Central memory CD8-positive, alpha-beta T cell (primary cell): ENCODE measurements around the gene DNAJB14.

ENCODE experiments used
- ATAC-seq: fragments of 150-1000 bp; cut with Tn5 transposase; replicated peaks from 2 replicates; pipeline ENCODE4 v1.10.0; 2022; ENCODE audit warnings: mild to moderate bottlenecking, moderate FRiP score, moderate number of reproducible peaks; ENCODE audit not compliant: poor library complexity, severe bottlenecking; ENCODE audit errors: extremely low read depth
- DNase-seq, 2 donors: peaks; one replicate each; pipeline ENCODE4 v3.0.0; 2021; ENCODE audit warnings: low spot score in 2 of 2
- H3K27ac Mint-ChIP-seq: one replicate; pipeline ENCODE4 v1.8.0; 2022; ENCODE audit warnings: low read depth, mild to moderate bottlenecking, moderate library complexity, mixed read lengths
- H3K27me3 Mint-ChIP-seq: one replicate; pipeline ENCODE4 v1.8.0; 2022; ENCODE audit warnings: mixed read lengths
- H3K36me3 Mint-ChIP-seq: one replicate; pipeline ENCODE4 v1.8.0; 2022; ENCODE audit warnings: mild to moderate bottlenecking, moderate library complexity, mixed read lengths; ENCODE audit not compliant: insufficient read depth
- H3K4me1 Mint-ChIP-seq: one replicate; pipeline ENCODE4 v1.8.0; 2022; ENCODE audit warnings: mixed read lengths
- H3K4me3 Mint-ChIP-seq: one replicate; pipeline ENCODE4 v1.8.0; 2022; ENCODE audit warnings: mild to moderate bottlenecking, moderate library complexity, mixed read lengths
- H3K9me3 Mint-ChIP-seq: one replicate; pipeline ENCODE4 v1.8.0; 2022; ENCODE audit warnings: mixed read lengths

DNAJB14 gene

DNA sequence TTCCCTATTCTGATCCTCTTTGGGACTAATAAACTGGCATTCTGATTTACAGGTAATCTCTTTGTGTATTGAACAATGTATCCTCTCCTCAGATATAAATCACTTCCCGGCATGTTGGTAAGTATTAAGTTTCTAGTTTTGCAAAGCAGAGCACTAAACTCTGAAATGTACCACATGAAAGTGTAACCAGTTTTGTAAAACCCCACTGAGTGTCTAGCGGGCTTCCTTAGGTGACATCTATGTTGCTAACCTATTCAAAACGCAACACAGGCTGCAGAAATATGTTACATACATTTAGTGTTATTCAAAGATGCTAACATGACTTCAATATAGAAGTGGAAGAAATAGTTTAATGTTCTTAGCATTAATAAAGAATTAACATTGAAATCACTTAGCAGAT, 25.2 kb downstream of the DNAJB14 start:
- H3K9me3 Mint-ChIP-seq: peaks cover 6% of the 10 kb centered on the region
- H3K36me3 Mint-ChIP-seq: peaks cover 24% of the 10 kb centered on the region
- H3K27me3 Mint-ChIP-seq: no peaks in the 10 kb centered on the region
- ATAC-seq (peak; percentile 71), DNase-seq (no peak)
- H3K4me1 Mint-ChIP-seq: peaks cover 24% of the 10 kb centered on the region
- H3K4me3 Mint-ChIP-seq: no peak overlapping the region
- peak overlapping the region; percentile 35 for H3K27ac Mint-ChIP-seq

DNA sequence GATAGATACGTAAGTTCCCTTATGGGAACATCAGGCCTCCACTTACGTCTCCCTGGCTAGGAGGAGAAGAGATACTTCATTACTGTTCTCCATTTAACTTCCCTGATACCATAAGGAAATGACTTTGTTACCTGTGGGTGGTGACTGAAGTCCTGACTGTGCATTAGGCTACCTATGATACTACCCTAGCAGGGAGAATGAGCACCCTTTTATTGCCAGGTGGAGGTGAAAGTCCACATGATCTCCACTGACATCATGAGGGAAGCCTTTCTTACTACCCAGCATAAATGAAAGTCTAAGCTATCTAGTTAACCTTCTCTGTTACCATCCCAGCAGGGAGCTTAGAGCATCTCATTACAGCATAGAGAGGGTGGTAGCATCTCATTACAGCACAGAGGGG, 27.8 kb downstream of the DNAJB14 start:
- Mint-ChIP-seq H3K27me3 (no peaks in the 10 kb centered on the region), H3K27ac (no peak overlapping the region), H3K9me3 (peaks cover 6% of the 10 kb centered on the region), H3K36me3 (peaks cover 33% of the 10 kb centered on the region), H3K4me1 (peaks cover 24% of the 10 kb centered on the region), H3K4me3 (no peak overlapping the region)
- DNase-seq (no peak), ATAC-seq (no peak)

DNA sequence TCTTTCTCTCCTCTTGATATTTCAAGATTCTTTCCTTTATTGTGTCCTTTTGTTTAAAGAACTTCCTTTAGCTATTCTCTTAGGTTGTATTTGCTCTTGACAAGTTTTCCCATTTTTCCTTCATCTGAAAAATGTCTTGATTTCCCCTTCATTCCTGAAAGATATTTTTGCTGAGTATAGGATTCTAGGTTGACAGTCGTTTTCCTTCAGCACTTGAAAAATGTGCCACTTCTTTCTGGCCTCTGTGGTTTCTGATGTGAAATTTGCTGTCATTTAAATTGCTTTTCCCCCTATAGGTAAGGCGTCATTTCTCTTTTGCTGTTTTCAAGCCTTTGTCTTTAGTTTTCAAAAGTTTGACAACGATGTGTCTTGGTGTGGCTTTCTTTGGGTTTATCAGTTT, 28.8 kb downstream of the DNAJB14 start:
- peaks cover 6% of the 10 kb centered on the region for H3K9me3 Mint-ChIP-seq
- no peak for ATAC-seq
- no peak overlapping the region for H3K4me3 Mint-ChIP-seq
- DNase-seq: no peak
- H3K4me1 Mint-ChIP-seq: peaks cover 28% of the 10 kb centered on the region
- H3K27ac Mint-ChIP-seq: peak overlapping the region; percentile 64
- H3K36me3 Mint-ChIP-seq: peaks cover 36% of the 10 kb centered on the region
- H3K27me3 Mint-ChIP-seq: no peaks in the 10 kb centered on the region

DNA sequence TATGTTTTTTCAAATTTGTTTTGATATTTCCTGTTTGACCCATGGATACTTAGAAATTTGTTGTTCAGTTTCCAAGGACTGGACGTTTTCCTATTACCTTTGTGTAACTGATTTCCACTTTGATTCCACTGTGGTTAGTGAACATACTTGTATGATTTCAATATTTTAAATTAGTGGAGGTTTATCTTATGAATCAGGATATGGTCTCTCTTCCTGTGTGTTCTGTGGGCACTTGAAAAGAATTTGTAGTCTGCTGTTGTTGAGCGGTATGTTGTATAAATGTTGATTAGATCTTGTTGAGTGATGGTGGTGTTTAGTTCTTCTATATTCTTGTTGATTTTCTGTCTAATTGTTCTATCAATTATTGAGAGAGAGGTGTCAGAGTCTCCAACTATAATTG, 31.0 kb downstream of the DNAJB14 start:
- Mint-ChIP-seq H3K9me3 (peaks cover 6% of the 10 kb centered on the region), H3K27ac (peak overlapping the region; percentile 32), H3K36me3 (peaks cover 36% of the 10 kb centered on the region), H3K4me1 (peaks cover 23% of the 10 kb centered on the region), H3K4me3 (no peak overlapping the region), H3K27me3 (no peaks in the 10 kb centered on the region)
- ATAC-seq (no peak), DNase-seq (no peak)

DNA sequence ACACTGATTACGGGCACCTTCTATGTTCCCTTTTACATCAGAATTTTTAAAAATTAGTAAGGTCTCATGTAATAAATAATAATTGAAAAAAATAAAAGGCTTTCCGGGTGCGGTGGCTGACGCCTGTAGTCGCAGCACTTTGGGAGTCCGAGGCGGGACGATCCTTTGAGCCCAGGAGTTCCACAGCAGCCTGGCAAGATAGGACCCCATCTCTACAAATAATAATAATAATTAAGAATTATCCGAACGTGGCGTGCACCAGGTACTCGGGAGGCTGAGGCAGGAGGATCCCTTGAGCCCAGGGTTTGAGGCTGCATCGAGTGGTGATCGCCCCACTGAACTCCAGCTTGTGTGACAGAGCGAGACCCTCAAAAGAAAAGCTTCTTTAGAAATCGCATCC, 51.4 kb downstream of the DNAJB14 start:
- no peaks in the 10 kb centered on the region for H3K27me3 Mint-ChIP-seq
- H3K9me3 Mint-ChIP-seq: no peaks in the 10 kb centered on the region
- DNase-seq (no peak), ATAC-seq (no peak)
- peak overlapping the region; percentile 98 for H3K4me3 Mint-ChIP-seq
- peaks cover 22% of the 10 kb centered on the region for H3K36me3 Mint-ChIP-seq
- peaks cover 39% of the 10 kb centered on the region for H3K4me1 Mint-ChIP-seq
- peak overlapping the region; percentile 95 for H3K27ac Mint-ChIP-seq

DNA sequence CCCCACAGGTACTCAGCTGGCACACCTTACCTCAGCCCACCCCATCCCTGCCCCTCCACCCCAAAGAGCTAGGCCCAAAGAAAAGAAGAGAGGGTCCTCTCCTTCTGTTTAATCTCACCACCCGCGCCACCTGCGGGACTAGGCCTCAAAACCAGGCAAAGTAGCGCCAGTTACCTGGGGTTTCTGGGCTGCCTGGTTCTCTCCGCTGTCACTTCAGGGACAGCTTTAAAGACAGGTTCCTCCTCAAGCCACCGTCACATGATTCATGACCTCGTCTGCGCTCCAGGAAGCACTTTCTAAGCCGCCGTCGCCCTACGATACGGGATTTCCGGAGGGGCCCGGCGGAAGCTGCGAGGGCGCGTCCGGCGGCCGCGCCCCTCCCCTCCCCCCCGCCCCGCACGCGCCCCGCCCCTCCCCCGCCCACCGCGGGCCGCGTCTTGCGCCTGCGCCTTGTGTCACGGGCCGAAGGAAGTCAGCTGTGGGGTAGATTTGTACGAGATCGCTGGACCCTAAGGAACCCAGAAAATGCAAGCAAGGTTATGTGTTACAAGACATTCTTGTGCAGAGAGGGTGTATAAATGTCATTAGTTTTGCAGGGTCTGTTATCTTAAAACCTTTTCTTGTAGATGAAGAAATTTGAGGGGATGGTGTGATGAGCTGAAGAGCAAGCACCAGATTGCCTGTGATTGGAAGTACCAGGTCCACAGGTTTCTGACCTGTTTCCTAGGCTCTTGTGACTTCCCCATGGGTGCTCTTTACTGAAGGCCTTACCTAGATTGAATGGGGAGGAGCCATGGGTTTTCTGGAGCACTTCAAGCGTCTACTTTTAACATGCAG, 52.0 kb downstream of the DNAJB14 start, which contains the start of gene LAMTOR3:
Gene LAMTOR3 (minus strand): TSS at position 267 of the 837 bp plus-strand sequence. CDS start 464 bp downstream, outside the sequence.
- Mint-ChIP-seq H3K27ac (peak within 1 kb of the TSS; percentile 95), H3K4me3 (peak within 1 kb of the TSS; percentile 98), H3K9me3 (no peaks in the 10 kb centered on the region), H3K4me1 (peaks cover 42% of the 10 kb centered on the region), H3K27me3 (no peaks in the 10 kb centered on the region), H3K36me3 (peaks cover 19% of the 10 kb centered on the region)
- ATAC-seq (peak; percentile 100), DNase-seq (peak; percentile 74 to 84)

DNA sequence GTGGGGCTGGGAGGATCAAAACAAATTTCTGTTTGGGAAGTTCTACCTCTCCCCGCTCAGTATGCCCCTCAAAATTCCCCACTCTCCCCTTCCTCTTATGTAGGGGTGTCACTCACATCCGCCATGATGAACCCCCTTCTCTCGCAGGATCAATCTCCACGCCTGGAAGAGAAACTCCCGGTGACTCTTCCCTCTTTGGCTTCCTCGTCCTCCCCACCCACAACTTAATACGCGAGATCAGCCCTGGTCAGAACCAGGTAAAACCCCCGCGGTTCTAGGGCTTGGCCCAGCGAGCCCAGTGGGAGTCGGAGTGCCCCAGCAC, 52.6 kb downstream of the DNAJB14 start:
- Mint-ChIP-seq H3K27me3 (no peaks in the 10 kb centered on the region), H3K4me3 (peak overlapping the region; percentile 98), H3K9me3 (no peaks in the 10 kb centered on the region), H3K4me1 (peaks cover 47% of the 10 kb centered on the region), H3K27ac (peak overlapping the region; percentile 95), H3K36me3 (peaks cover 17% of the 10 kb centered on the region)
- ATAC-seq: no peak
- DNase-seq: no peak

DNA sequence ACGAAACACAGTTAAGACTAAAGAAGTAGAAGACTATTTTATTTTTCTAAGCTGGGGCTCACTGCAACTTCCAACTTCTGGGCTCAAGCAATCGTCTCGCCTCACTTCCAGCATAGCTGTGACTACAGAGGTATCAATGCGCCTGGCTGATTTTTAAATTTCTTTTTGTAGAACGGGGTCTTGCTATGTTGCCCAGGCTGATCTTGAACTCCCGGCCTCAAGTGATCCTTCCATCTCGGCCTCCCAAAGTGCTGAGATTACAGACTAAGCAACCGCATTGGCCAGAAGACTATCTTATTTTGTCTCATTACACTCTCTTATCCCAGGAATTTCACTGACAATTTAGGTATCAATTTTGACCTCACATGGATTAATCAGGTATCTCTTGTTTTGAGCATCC, 53.4 kb downstream of the DNAJB14 start:
- no peaks in the 10 kb centered on the region for H3K9me3 Mint-ChIP-seq
- H3K36me3 Mint-ChIP-seq: peaks cover 16% of the 10 kb centered on the region
- peak overlapping the region; percentile 98 for H3K4me3 Mint-ChIP-seq
- peak overlapping the region; percentile 95 for H3K27ac Mint-ChIP-seq
- no peak for ATAC-seq
- H3K4me1 Mint-ChIP-seq: peaks cover 47% of the 10 kb centered on the region
- no peak for DNase-seq
- H3K27me3 Mint-ChIP-seq: no peaks in the 10 kb centered on the region

DNA sequence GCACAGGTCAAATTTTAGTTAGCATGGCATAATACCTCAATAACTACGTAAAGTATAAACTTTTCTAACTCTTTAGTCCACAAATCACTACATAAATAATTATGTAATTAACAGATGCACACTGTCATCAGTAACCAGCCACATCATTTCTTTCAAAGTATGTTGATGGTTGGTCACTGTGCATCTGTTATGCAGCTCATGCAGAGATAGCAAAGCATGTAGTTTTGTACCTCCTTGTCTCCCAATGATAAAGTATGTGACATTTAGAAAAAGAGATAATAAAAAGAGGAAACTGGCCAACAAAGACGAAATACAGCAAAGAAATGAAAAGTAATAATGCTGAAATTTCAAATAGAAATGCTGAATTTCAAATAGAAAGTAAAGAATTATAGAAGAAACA, 55.1 kb downstream of the DNAJB14 start:
- H3K4me3 Mint-ChIP-seq: no peak overlapping the region
- H3K27ac Mint-ChIP-seq: peak overlapping the region; percentile 20
- H3K27me3 Mint-ChIP-seq: no peaks in the 10 kb centered on the region
- ATAC-seq (no peak), DNase-seq (no peak)
- peaks cover 47% of the 10 kb centered on the region for H3K4me1 Mint-ChIP-seq
- H3K9me3 Mint-ChIP-seq: no peaks in the 10 kb centered on the region
- H3K36me3 Mint-ChIP-seq: peaks cover 18% of the 10 kb centered on the region

DNA sequence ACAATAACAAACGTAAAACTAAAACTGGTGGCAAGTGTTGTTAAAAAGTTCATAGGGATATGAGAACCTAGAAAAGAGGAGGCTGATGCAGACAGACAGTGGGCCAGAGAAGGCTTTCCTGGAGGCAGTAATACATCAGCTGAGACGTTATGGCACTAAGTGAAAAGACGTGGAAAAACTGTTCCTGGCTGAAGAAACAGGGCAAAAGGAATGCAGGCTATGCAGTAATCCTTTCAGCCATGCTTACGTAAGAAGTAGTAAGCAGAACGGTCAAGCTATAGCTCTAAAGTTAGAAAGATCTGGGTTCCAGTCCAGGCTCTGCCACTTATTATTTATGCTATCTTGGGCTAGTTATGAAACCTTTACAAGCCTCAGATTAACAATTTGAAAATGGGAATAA, 58.6 kb downstream of the DNAJB14 start:
- Mint-ChIP-seq H3K9me3 (no peaks in the 10 kb centered on the region), H3K36me3 (peaks cover 14% of the 10 kb centered on the region), H3K27me3 (no peaks in the 10 kb centered on the region), H3K27ac (no peak overlapping the region), H3K4me3 (no peak overlapping the region), H3K4me1 (peaks cover 21% of the 10 kb centered on the region)
- no peak for DNase-seq
- no peak for ATAC-seq

DNA sequence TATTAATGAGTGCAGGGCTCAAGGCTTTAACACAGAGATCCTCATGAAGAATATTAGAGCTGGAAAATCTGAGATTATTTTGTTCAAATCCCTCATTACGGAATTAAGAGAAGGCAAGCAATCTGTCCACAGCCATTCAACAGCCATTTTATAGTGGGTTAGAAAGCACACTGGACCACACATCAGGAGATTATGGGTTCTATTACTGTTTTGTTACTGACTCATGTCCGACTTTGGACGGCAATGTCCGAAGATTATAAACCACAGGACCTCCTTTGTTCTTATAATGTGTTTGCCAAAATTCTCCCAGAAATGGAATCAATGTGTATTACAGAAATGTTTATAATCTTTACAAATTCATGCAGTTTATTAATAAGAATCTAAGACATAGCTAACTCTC, 60.3 kb downstream of the DNAJB14 start:
- Mint-ChIP-seq H3K36me3 (peaks cover 14% of the 10 kb centered on the region), H3K9me3 (no peaks in the 10 kb centered on the region), H3K4me3 (no peak overlapping the region), H3K27me3 (no peaks in the 10 kb centered on the region), H3K4me1 (peaks cover 11% of the 10 kb centered on the region), H3K27ac (no peak overlapping the region)
- DNase-seq: no peak
- no peak for ATAC-seq

DNA sequence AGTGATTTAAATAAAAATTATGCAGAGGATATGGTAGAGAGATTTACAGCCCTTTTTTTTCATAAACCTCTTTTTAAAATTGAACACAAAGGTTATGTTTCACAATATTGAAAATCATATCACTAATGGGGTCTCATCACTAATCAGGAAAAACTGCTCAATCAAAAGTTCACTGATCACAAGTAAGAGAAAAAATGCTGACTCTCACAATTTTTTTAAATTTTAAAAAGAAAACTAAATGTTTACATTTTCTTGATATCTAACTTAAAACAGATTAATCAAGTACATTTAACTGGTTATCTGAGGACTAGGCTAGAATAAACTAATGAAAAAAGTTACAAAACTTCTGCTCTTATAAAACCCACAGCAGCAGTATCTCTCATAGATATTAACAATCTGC, 60.7 kb downstream of the DNAJB14 start:
- no peaks in the 10 kb centered on the region for H3K27me3 Mint-ChIP-seq
- ATAC-seq: no peak
- H3K9me3 Mint-ChIP-seq: no peaks in the 10 kb centered on the region
- H3K27ac Mint-ChIP-seq: no peak overlapping the region
- H3K4me3 Mint-ChIP-seq: no peak overlapping the region
- peaks cover 17% of the 10 kb centered on the region for H3K36me3 Mint-ChIP-seq
- DNase-seq: no peak
- H3K4me1 Mint-ChIP-seq: peaks cover 7% of the 10 kb centered on the region

DNA sequence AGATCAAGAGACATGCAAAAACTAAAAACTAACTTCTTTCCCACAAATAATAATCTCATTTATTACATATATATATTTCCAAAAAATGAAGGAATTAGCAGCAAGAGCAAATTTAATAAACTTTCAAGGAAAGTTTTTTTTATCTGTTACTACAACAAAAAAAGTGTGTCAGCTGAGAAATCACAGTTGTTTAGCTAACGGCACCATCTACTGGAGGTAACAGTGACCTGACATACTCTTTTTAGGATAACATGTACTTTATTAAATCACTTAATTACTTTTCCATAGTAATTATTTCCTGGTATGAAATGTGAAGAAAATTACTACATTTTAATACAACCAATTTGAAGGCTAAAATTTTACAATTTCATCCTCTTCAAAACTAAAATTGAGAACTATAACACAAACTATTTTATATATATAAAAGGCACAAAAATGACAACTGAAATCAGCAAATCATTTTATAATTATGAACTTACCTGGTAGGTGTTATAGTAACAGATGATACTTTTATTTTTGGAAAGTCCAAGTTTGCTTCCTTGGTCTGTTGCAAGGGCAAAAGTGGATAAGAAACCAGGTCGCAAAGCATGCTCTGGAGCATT, 61.3 kb downstream of the DNAJB14 start:
- Mint-ChIP-seq H3K36me3 (peaks cover 23% of the 10 kb centered on the region), H3K4me3 (no peak overlapping the region), H3K27me3 (no peaks in the 10 kb centered on the region), H3K4me1 (peaks cover 7% of the 10 kb centered on the region), H3K27ac (no peak overlapping the region), H3K9me3 (no peaks in the 10 kb centered on the region)
- DNase-seq (no peak), ATAC-seq (no peak)
